HL-60 (cell line): ENCODE measurements around the gene ATG10.

ENCODE experiments used
- POLR2AphosphoS5 ChIP-seq: IDR thresholded peaks from 2 replicates; pipeline ENCODE4 v1.6.1; 2012; ENCODE audit warnings: low read depth
- SPI1 ChIP-seq: IDR thresholded peaks from 2 replicates; pipeline ENCODE4 v1.6.1; 2012; ENCODE audit warnings: low read depth, mild to moderate bottlenecking, borderline replicate concordance
- TF ChIP-seq, protein P1 (sequence below): IDR thresholded peaks from one replicate; pipeline ENCODE4 v1.5.1; 2011; ENCODE audit warnings: low read length, control low read depth, inconsistent platforms; ENCODE audit not compliant: insufficient read depth
- TF ChIP-seq, protein P2 (sequence below): IDR thresholded peaks from 2 replicates; pipeline ENCODE4 v1.6.1; 2012; ENCODE audit warnings: low read depth; ENCODE audit not compliant: insufficient replicate concordance

DNA sequence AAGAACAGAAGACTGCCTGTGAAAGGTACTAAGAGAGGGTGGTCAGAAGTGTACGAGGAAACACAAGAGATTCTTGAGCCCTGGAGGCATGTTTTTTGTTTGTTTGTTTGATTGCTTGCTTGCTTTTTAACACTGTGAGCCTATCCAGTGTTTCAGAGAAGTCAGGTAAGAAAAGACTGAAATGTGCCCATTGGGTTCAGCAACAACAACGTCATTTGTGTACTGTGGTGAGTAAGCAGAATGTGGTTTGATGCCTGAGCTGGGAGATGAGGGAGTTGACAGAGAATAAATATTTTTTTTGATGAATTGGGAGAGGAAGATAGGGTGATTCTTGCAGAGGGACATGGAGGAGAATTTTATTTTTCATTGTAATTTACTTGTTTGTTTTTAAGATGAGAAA, 233.2 kb downstream of the ATG10 start:
- TF ChIP-seq, protein P1, sequence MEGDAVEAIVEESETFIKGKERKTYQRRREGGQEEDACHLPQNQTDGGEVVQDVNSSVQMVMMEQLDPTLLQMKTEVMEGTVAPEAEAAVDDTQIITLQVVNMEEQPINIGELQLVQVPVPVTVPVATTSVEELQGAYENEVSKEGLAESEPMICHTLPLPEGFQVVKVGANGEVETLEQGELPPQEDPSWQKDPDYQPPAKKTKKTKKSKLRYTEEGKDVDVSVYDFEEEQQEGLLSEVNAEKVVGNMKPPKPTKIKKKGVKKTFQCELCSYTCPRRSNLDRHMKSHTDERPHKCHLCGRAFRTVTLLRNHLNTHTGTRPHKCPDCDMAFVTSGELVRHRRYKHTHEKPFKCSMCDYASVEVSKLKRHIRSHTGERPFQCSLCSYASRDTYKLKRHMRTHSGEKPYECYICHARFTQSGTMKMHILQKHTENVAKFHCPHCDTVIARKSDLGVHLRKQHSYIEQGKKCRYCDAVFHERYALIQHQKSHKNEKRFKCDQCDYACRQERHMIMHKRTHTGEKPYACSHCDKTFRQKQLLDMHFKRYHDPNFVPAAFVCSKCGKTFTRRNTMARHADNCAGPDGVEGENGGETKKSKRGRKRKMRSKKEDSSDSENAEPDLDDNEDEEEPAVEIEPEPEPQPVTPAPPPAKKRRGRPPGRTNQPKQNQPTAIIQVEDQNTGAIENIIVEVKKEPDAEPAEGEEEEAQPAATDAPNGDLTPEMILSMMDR: no peak
- no peak for TF ChIP-seq POLR2AphosphoS5
- TF ChIP-seq, protein P2, sequence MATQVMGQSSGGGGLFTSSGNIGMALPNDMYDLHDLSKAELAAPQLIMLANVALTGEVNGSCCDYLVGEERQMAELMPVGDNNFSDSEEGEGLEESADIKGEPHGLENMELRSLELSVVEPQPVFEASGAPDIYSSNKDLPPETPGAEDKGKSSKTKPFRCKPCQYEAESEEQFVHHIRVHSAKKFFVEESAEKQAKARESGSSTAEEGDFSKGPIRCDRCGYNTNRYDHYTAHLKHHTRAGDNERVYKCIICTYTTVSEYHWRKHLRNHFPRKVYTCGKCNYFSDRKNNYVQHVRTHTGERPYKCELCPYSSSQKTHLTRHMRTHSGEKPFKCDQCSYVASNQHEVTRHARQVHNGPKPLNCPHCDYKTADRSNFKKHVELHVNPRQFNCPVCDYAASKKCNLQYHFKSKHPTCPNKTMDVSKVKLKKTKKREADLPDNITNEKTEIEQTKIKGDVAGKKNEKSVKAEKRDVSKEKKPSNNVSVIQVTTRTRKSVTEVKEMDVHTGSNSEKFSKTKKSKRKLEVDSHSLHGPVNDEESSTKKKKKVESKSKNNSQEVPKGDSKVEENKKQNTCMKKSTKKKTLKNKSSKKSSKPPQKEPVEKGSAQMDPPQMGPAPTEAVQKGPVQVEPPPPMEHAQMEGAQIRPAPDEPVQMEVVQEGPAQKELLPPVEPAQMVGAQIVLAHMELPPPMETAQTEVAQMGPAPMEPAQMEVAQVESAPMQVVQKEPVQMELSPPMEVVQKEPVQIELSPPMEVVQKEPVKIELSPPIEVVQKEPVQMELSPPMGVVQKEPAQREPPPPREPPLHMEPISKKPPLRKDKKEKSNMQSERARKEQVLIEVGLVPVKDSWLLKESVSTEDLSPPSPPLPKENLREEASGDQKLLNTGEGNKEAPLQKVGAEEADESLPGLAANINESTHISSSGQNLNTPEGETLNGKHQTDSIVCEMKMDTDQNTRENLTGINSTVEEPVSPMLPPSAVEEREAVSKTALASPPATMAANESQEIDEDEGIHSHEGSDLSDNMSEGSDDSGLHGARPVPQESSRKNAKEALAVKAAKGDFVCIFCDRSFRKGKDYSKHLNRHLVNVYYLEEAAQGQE: no peak
- no peak for TF ChIP-seq SPI1
